Measurements from ENCODE around the gene DPF3.

DPF3 gene

GRCh38 chr14:72715850-72716228 is 178.1 kb downstream of the DPF3 start:
- DNase-seq (ENCODE audit: low spot score), result no peak

GRCh38 chr14:72715215-72715849 is 178.6 kb downstream of the DPF3 start:
- DNase-seq (ENCODE audit: low spot score), result no peak

- no peak for DNase-seq (ENCODE audit: low spot score)
Observed at GRCh38 chr14:72714871-72715214, 179.1 kb downstream of the DPF3 start.

GRCh38 chr14:72714094-72714493 is 179.8 kb downstream of the DPF3 start:
- DNase-seq (ENCODE audit: low spot score), result no peak

GRCh38 chr14:72711936-72712335 is 182.0 kb downstream of the DPF3 start:
- DNase-seq (ENCODE audit: low spot score), result no peak

GRCh38 chr14:72709916-72710611 is 183.8 kb downstream of the DPF3 start:
- DNase-seq (ENCODE audit: low spot score), result no peak

- no peak for DNase-seq (ENCODE audit: low spot score)
Observed at GRCh38 chr14:72708708-72709475, 185.0 kb downstream of the DPF3 start.

GRCh38 chr14:72708222-72708621 is 185.7 kb downstream of the DPF3 start:
- no peak for DNase-seq (ENCODE audit: low spot score)

GRCh38 chr14:72706485-72706884 is 187.4 kb downstream of the DPF3 start:
- no peak for DNase-seq (ENCODE audit: low spot score)

GRCh38 chr14:72704502-72704901 is 189.4 kb downstream of the DPF3 start:
- DNase-seq (ENCODE audit: low spot score), result no peak

GRCh38 chr14:72701605-72702004 is 192.3 kb downstream of the DPF3 start:
- DNase-seq (ENCODE audit: low spot score), result no peak

GRCh38 chr14:72701237-72701565 is 192.7 kb downstream of the DPF3 start:
- no peak for DNase-seq (ENCODE audit: low spot score)

GRCh38 chr14:72700338-72701236 is 193.3 kb downstream of the DPF3 start:
- DNase-seq (ENCODE audit: low spot score), result no peak

GRCh38 chr14:72699852-72700257 is 194.0 kb downstream of the DPF3 start:
- peak; percentile 77 for DNase-seq (ENCODE audit: low spot score)

- no peak for DNase-seq (ENCODE audit: low spot score)
Observed at GRCh38 chr14:72699443-72699842, 194.5 kb downstream of the DPF3 start.

GRCh38 chr14:72692696-72693095 is 201.2 kb downstream of the DPF3 start:
- DNase-seq (ENCODE audit: low spot score), result peak; percentile 48

GRCh38 chr14:72690324-72690723 is 203.6 kb downstream of the DPF3 start:
- no peak for DNase-seq (ENCODE audit: low spot score)

GRCh38 chr14:72688990-72689671 is 204.8 kb downstream of the DPF3 start:
- DNase-seq (ENCODE audit: low spot score), result no peak

- DNase-seq (ENCODE audit: low spot score), result no peak
Observed at GRCh38 chr14:72686832-72687231, 207.1 kb downstream of the DPF3 start.

- DNase-seq (ENCODE audit: low spot score), result no peak
Observed at GRCh38 chr14:72686101-72686500, 207.8 kb downstream of the DPF3 start.

- no peak for DNase-seq (ENCODE audit: low spot score)
Observed at GRCh38 chr14:72685456-72685855, 208.4 kb downstream of the DPF3 start.

- DNase-seq (ENCODE audit: low spot score), result no peak
Observed at GRCh38 chr14:72683787-72684186, 210.1 kb downstream of the DPF3 start.
